HepG2 (cell line): Measurements from ENCODE around the gene NDST1. TPM values are rescaled to one million over a fixed set of nuclear protein-coding genes. Genes with fewer than 3 reads are reported as not detected.

Experiments used
- ATF3 ChIP-seq: sonication (generic); formaldehyde crosslinking; IDR thresholded peaks from 2 replicates; pipeline ENCODE4 v1.4.0; 2020; ENCODE audit warnings: missing genetic modification reagents
- BRD4 ChIP-seq: sonication (generic); formaldehyde crosslinking; IDR thresholded peaks from 2 replicates; pipeline ENCODE4 v1.4.0; 2020; ENCODE audit warnings: missing genetic modification reagents
- GRHL1 ChIP-seq: sonication (generic); formaldehyde crosslinking; conservative IDR thresholded peaks from 2 replicates; pipeline ENCODE4 v1.8.0; 2022; ENCODE audit warnings: missing genetic modification reagents
- HNRNPLL ChIP-seq: fragments of 200-400 bp; formaldehyde crosslinking; IDR thresholded peaks from 2 replicates; pipeline ENCODE4 v1.6.1; 2017; ENCODE audit warnings: mild to moderate bottlenecking, low read depth, low read length; ENCODE audit not compliant: poor library complexity, severe bottlenecking
- IRF2 ChIP-seq: IDR thresholded peaks from 2 replicates; pipeline ENCODE4 v1.6.1; 2018; ENCODE audit warnings: missing genetic modification reagents, missing compliant biosample characterization
- LBX2 ChIP-seq: sonication (generic); formaldehyde crosslinking; IDR thresholded peaks from 2 replicates; pipeline ENCODE4 v1.5.0; 2020; ENCODE audit warnings: missing genetic modification reagents, mild to moderate bottlenecking, borderline replicate concordance
- LCORL ChIP-seq, 2 experiments: fragments of 450-650 bp in 1 of 2; sonication (generic) in 1 of 2; formaldehyde crosslinking in 1 of 2; IDR thresholded peaks; 2 replicates each; pipeline versions ENCODE4 v1.5.0 to v1.6.1; 2017 to 2020; ENCODE audit warnings: antibody characterized with exemption in 1 of 2, missing genetic modification reagents in 1 of 2
- PATZ1 ChIP-seq: sonication (generic); formaldehyde crosslinking; IDR thresholded peaks from 2 replicates; pipeline ENCODE4 v1.4.0; 2020; ENCODE audit warnings: missing genetic modification reagents
- PCBP1 ChIP-seq: fragments of 200-400 bp; formaldehyde crosslinking; IDR thresholded peaks from 2 replicates; pipeline ENCODE4 v1.6.1; 2017; ENCODE audit warnings: mild to moderate bottlenecking, low read depth, low read length, borderline replicate concordance
- PHF8 ChIP-seq: sonication (generic); formaldehyde crosslinking; IDR thresholded peaks from 2 replicates; pipeline ENCODE4 v1.5.0; 2020; ENCODE audit warnings: missing genetic modification reagents
- POLR2AphosphoS5 ChIP-seq: IDR thresholded peaks from 2 replicates; pipeline ENCODE4 v1.6.1; 2012; ENCODE audit warnings: low read depth, low read length
- SALL1 ChIP-seq: sonication (generic); formaldehyde crosslinking; IDR thresholded peaks from 2 replicates; pipeline ENCODE4 v1.8.0; 2022; ENCODE audit warnings: mild to moderate bottlenecking, missing genetic modification reagents
- SYNCRIP ChIP-seq: fragments of 200-400 bp; formaldehyde crosslinking; IDR thresholded peaks from 2 replicates; pipeline ENCODE4 v1.6.1; 2018; ENCODE audit warnings: mild to moderate bottlenecking, low read depth, low read length; ENCODE audit not compliant: insufficient read depth
- ZNF24 ChIP-seq: fragments of 450-650 bp; IDR thresholded peaks from 2 replicates; pipeline ENCODE4 v1.6.1; 2017; ENCODE audit warnings: antibody characterized with exemption, mild to moderate bottlenecking
- ZNF432 ChIP-seq: sonication (generic); formaldehyde crosslinking; IDR thresholded peaks from 2 replicates; pipeline ENCODE4 v1.5.0; 2020; ENCODE audit warnings: missing genetic modification reagents, mild to moderate bottlenecking, borderline replicate concordance
- ZNF496 ChIP-seq: sonication (generic); formaldehyde crosslinking; IDR thresholded peaks from 2 replicates; pipeline ENCODE4 v1.8.1; 2023; ENCODE audit warnings: mild to moderate bottlenecking, moderate library complexity, missing genetic modification reagents; ENCODE audit not compliant: insufficient replicate concordance
- ZNF513 ChIP-seq: sonication (generic); formaldehyde crosslinking; conservative IDR thresholded peaks from 2 replicates; pipeline ENCODE4 v1.5.0; 2020; ENCODE audit warnings: missing genetic modification reagents
- ZNF597 ChIP-seq: sonication (generic); formaldehyde crosslinking; IDR thresholded peaks from 2 replicates; pipeline ENCODE4 v1.5.0; 2020; ENCODE audit warnings: missing genetic modification reagents
- ZNF724P ChIP-seq: sonication (generic); formaldehyde crosslinking; IDR thresholded peaks from 2 replicates; pipeline ENCODE4 v1.8.0; 2022; ENCODE audit warnings: missing genetic modification reagents, borderline replicate concordance
- ZNF749 ChIP-seq: sonication (generic); formaldehyde crosslinking; IDR thresholded peaks from 2 replicates; pipeline ENCODE4 v1.8.0; 2022; ENCODE audit warnings: mild to moderate bottlenecking, missing genetic modification reagents, moderate library complexity, borderline replicate concordance
- polyA plus RNA-seq, 8 experiments: library from polyadenylated mRNA; depleted of rRNA in 3 of 8; stranded (reverse) in 7 of 8; unstranded in 1 of 8; fragments of >200 nt; fragmentation: Illumina TruSeq in 4 of 8; extraction: Trizol in 4 of 8; gene quantifications; 2 replicates each; pipeline versions ENCODE4 v1.2.1 to v1.2.3, GENCODE V29; 2011 to 2016; ENCODE audit warnings: low read depth in 4 of 8, missing spikeins in 1 of 8, mixed read lengths in 1 of 8; ENCODE audit not compliant: insufficient read depth in 1 of 8
- total RNA-seq, 5 experiments: library from RNA; depleted of rRNA; stranded (reverse); fragments of >200 nt; fragmentation: Illumina TruSeq; extraction: Trizol; gene quantifications; 2 replicates each; pipeline ENCODE4 v1.2.3, GENCODE V29; 2016; ENCODE audit warnings: low read depth in 1 of 5

The NDST1 gene
- total and polyA plus RNA-seq, 2 of the 13 experiments (the other 11 are each of a cell fraction or from before 2014, with no cell fraction given): 23.8 to 26.2 TPM

GRCh38 chr5:150487199-150488061, 20.5 kb upstream of the NDST1 start (continued):
- no peak for TF ChIP-seq ZNF724P
- TF ChIP-seq HNRNPLL: no peak
- TF ChIP-seq ZNF496 (CRISPR knock-in tag): no peak
- TF ChIP-seq LBX2 (CRISPR knock-in tag): no peak
- TF ChIP-seq ZNF597: no peak
- TF ChIP-seq LCORL (IDR thresholded peaks at IDR 0.05): no peak
- peak; percentile 37; the same call in 1 of the 2 replicates for TF ChIP-seq LCORL (CRISPR knock-in tag; IDR thresholded peaks at IDR 0.05)
- peak; percentile 58; the same call in 1 of the 2 replicates for TF ChIP-seq IRF2 (CRISPR knock-in tag)
- no peak for TF ChIP-seq POLR2AphosphoS5
- TF ChIP-seq ZNF24: no peak
- TF ChIP-seq ATF3 (CRISPR knock-in tag): no peak
- TF ChIP-seq PHF8: peak; percentile 7; the same call in 1 of the 2 replicates
- no peak for TF ChIP-seq PCBP1
- TF ChIP-seq ZNF513 (CRISPR knock-in tag): no peak
- TF ChIP-seq ZNF432 (CRISPR knock-in tag): no peak
- no peak for TF ChIP-seq GRHL1 (CRISPR knock-in tag)
- TF ChIP-seq BRD4 (CRISPR knock-in tag): no peak
- TF ChIP-seq ZNF749 (CRISPR knock-in tag): no peak
- TF ChIP-seq SYNCRIP: no peak
- TF ChIP-seq SALL1 (CRISPR knock-in tag): peak; percentile 46; the same call in 1 of the 2 replicates
- TF ChIP-seq PATZ1: 0 out of 2 replicates have a peak, but pooled peaks have one; percentile 44
